HTERT RPE-1 (cell line): ENCODE data around the gene HSD17B14.
"Not testable (repeated sequence)": the region's sequence is repeated elsewhere in the genome, so short reads cannot be mapped to it uniquely, and the experiment has no call there.

Experiments
- in situ Hi-C: fragments of 300-500 bp; cut with MboI; formaldehyde crosslinking; loops from 4 replicates; pipeline ENCODE4 v1.14.3; 2020; ENCODE audit warnings: low sequenced_read_pairs

Gene HSD17B14

DNA sequence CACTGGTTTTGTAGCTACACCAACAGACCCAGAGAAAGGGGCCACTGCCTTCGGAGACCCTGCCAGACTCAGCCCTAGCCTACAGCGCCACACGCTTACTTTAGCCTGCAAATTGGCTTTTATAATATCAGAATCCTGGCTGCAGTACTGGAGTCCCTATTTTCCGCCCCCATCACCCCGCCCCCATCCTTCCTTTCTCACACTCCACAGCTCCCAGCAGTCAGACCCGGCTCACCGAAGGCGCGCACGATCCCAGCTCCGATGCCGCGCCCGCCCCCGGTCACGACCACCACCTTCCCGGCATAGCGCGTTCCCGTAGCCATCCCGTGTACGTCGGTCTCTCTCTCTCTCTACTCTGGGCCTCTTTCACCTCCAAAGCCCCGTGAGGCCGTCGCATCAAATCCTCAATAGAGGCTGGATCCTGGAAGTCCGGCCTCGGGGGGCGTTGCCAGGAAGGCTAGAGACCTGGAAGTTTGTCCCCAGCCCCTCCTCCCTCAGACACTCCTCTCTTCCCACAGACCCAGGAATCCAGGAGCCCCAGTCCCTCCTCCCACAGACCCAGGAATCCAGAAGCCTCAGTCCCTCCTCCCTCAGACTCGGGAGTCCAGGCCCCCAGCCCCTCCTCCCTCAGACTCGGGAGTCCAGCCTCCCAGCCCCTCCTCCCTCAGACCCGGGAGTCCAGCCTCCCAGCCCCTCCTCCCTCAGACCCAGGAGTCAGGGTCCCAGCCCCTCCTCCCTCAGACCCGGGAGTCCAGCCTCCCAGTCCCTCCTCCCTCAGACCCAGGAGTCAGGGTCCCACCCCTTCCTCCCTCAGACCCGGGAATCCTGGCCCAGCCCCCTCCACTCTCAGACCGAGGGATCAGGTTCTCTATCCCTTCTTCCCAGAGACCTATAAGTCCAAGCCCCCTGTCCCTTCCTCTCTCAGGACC lies at the start of gene HSD17B14:
Gene HSD17B14, minus strand, starts transcription at position 403 of the 929 bp plus-strand sequence. Its CDS starts 80 bp downstream, at position 323.
- in situ Hi-C loops, result no loop called here

DNA sequence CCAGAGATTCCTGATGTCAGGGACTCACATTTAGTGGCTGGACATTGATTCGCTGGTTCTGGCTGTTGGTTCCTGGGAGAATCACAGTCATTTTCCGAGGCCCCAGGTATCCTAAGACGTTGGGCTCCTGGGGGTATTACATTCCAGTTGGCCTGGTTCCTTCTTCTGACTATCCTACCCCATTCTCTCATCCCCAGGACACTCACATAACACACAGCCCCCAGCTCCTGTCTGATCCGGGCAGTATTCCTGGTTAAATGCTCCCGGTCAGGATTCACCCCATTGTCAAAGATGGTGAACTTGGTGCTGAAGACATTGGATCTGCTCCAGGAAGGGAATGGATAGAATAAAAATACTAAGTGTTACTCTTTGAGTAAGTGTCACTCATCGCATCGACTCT lies 47.4 kb upstream of the HSD17B14 start:
- in situ Hi-C loops, result no loop called here

- in situ Hi-C loops, result no loop called here
These were observed 45.7 kb upstream of the HSD17B14 start for GRCh38 chr19:48881741-48882657.

DNA sequence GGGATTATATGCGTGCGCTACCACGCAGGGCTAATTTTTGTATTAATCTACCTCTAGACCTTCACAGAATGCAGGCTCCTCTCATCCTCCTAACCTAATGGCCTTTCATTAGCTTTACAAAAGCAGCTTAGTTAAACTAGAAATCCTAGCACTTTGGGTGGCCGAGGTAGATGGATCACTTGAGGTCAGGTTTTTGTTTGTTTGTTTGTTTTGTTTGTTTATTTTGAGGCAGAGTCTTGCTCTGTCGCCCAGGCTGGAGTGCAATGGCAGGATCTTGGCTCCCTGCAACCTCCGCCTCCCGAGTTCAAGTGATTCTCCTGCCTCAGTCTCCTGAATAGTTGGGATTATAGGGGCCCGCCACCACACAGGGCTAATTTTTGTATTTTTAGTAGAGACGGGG lies 43.4 kb upstream of the HSD17B14 start:
- in situ Hi-C loops, result not testable (repeated sequence)

GRCh38 chr19:48879025-48879637 lies 42.8 kb upstream of the HSD17B14 start:
- in situ Hi-C loops, result no loop called here

GRCh38 chr19:48878196-48879024 lies 42.1 kb upstream of the HSD17B14 start:
- in situ Hi-C loops, result no loop called here

DNA sequence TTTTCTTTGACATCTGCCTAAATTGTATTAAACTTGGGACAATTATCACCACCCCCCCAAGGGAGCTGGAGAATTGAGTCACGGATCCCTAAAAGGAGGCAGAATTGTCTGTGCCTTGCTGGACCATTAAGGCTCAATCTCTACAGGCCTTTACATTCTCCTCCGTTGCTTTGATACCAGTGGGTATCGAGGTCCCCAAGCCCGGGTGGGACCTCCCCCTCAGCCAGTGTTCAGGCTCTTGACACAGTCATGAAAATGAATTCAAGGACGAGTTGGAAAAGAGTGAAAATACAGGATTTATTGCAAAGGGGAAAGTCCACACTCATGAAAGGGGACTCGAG lies 41.5 kb upstream of the HSD17B14 start:
- in situ Hi-C loops, result no loop called here

GRCh38 chr19:48876043-48876981 lies 40.0 kb upstream of the HSD17B14 start:
- in situ Hi-C loops, result not testable (repeated sequence)

- in situ Hi-C loops, result no loop called here
These were observed 38.2 kb upstream of the HSD17B14 start for GRCh38 chr19:48874303-48875135.

DNA sequence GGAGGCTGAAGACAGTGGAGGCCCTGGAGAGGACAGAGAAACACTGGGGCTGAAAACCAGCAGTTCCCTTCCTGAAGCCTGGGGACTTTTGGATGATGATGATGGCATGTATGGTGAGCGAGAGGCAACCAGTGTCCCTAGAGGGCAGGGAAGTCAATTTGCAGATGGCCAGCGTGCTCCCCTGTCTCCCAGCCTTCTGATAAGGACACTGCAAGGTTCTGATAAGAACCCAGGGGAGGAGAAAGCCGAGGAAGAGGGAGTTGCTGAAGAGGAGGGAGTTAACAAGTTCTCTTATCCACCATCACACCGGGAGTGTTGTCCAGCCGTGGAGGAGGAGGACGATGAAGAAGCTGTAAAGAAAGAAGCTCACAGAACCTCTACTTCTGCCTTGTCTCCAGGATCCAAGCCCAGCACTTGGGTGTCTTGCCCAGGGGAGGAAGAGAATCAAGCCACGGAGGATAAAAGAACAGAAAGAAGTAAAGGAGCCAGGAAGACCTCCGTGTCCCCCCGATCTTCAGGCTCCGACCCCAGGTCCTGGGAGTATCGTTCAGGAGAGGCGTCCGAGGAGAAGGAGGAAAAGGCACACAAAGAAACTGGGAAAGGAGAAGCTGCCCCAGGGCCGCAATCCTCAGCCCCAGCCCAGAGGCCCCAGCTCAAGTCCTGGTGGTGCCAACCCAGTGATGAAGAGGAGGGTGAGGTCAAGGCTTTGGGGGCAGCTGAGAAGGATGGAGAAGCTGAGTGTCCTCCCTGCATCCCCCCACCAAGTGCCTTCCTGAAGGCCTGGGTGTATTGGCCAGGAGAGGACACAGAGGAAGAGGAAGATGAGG lies 37.4 kb upstream of the HSD17B14 start:
- in situ Hi-C loops, result no loop called here

- in situ Hi-C loops, result no loop called here
These were observed 36.7 kb upstream of the HSD17B14 start for GRCh38 chr19:48872884-48873475.

- in situ Hi-C loops, result no loop called here
These were observed 36.0 kb upstream of the HSD17B14 start, which contains the start of gene PPP1R15A for GRCh38 chr19:48872182-48872883. Gene PPP1R15A, plus strand, starts transcription at chr19:48872421. Its CDS starts 813 bp downstream, at chr19:48873234.

- in situ Hi-C loops, result not testable (repeated sequence)
These were observed 35.3 kb upstream of the HSD17B14 start for GRCh38 chr19:48871471-48872181.

- in situ Hi-C loops, result no loop called here
These were observed 33.8 kb upstream of the HSD17B14 start for GRCh38 chr19:48870048-48870447.

DNA sequence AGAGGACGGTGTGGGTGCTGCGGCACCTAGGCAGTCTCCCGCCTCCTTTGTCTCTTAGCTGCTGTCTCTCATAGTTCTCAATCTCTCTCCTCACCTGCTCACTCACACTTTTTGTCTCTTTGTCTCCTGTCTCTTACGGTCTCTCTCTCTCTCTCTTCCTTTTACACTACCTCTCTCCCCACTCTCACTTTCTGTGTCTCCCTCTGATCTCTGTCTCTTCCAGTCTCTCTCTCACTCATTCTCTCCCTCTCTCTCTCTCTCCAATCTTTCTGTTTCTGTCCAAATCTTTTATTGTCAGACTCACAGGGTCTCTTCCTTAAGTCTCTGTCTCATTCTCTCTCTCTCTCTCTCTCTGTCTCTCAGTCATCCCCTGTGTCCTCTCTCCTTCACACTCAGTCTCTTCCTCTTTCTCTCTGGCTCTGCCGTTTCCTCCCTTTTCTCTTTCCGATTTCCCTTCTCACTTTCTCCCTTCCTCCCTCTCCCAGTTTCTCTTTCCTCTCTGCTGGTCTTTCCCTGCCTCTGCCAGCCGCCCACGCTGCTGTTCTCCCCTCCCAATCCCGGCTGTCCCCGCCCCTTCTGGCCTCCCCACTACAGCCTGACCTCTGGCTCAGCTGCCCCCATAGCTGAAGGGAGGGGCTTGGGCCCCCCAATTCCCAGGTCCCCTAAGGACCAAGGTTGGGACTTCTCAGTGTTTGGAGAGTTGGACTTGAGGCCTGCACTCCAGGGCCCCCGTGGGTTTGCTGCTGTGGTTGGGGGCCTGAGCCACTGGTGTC lies 32.0 kb upstream of the HSD17B14 start, which contains the start of gene PLEKHA4:
Gene PLEKHA4, minus strand, starts transcription at position 504 of the 773 bp plus-strand sequence. CDS start 997 bp downstream, outside the sequence.
- in situ Hi-C loops, result no loop called here
